Naive thymus-derived CD4-positive, alpha-beta T cell (primary cell): ENCODE results near the gene GTF2IRD1. TPM values are rescaled to one million over a fixed set of nuclear protein-coding genes. Genes with fewer than 3 reads are reported as not detected.
A peak's percentile ranks its signal among the peaks of the same experiment; 100 is the strongest.

Source experiments
- ATAC-seq: fragments of 150-1000 bp; cut with Tn5 transposase; 2 replicates; pipeline ENCODE4 v1.10.0; 2021; ENCODE audit warnings: mild to moderate bottlenecking, moderate library complexity
- CTCF ChIA-PET: fragments of 350-600 bp; sonication (Branson Sonifier 250); formaldehyde crosslinking; loops from one replicate; lab custom pipeline; 2021; ENCODE audit warnings: antibody characterized with exemption; lab: Charles Lee
- POLR2A ChIA-PET: fragments of 350-600 bp; sonication (Branson Sonifier 250); formaldehyde crosslinking; loops from one replicate; lab custom pipeline; 2021; ENCODE audit warnings: antibody characterized with exemption, inconsistent platforms; lab: Charles Lee
- DNase-seq, 9 donors: peaks; one replicate each; pipeline versions ENCODE4 v3.0.0 to v3.0.0-alpha.2; 2020 to 2022; ENCODE audit warnings: mixed read lengths in 1 of 9
- H3K27ac ChIP-seq: one replicate; pipeline ENCODE4 v1.7.0; 2013; ENCODE audit warnings: mild to moderate bottlenecking, low read depth, low read length, moderate library complexity
- H3K27me3 ChIP-seq, 2 donors: one replicate each; pipeline ENCODE4 v1.7.0; 2013; ENCODE audit warnings: low read length in 2 of 2, mild to moderate bottlenecking in 2 of 2, moderate library complexity in 2 of 2; ENCODE audit not compliant: control insufficient read depth in 2 of 2, insufficient read depth in 2 of 2
- H3K36me3 ChIP-seq, 3 experiments: 1 replicate in 2 of 3; 2 replicates in 1 of 3; pipeline ENCODE4 v1.7.0; 2013; ENCODE audit warnings: low read length in 3 of 3, mild to moderate bottlenecking in 3 of 3, moderate library complexity in 1 of 3; ENCODE audit not compliant: insufficient read depth in 3 of 3, control insufficient read depth in 2 of 3
- H3K4me1 ChIP-seq, 2 donors: one replicate each; pipeline ENCODE4 v1.7.0; 2013; ENCODE audit warnings: low read length in 2 of 2, mild to moderate bottlenecking in 2 of 2, moderate library complexity in 1 of 2; ENCODE audit not compliant: control insufficient read depth in 2 of 2, insufficient read depth in 2 of 2
- H3K4me3 ChIP-seq: 2 replicates; pipeline ENCODE4 v1.7.0; 2013; ENCODE audit warnings: mild to moderate bottlenecking, low read length
- H3K9me3 ChIP-seq, 3 experiments: 1 replicate in 2 of 3; 2 replicates in 1 of 3; pipeline ENCODE4 v1.7.0; 2013; ENCODE audit warnings: low read length in 3 of 3; ENCODE audit not compliant: control insufficient read depth in 2 of 3
- H3K27ac Mint-ChIP-seq, 9 donors: one replicate each; pipeline ENCODE4 v1.8.0; 2020 to 2022; ENCODE audit warnings: mixed read lengths in 9 of 9, mild to moderate bottlenecking in 8 of 9, moderate library complexity in 5 of 9, inconsistent platforms in 2 of 9
- H3K27me3 Mint-ChIP-seq, 5 donors: one replicate each; pipeline ENCODE4 v1.8.0; 2021 to 2022; ENCODE audit warnings: mixed read lengths in 5 of 5, mild to moderate bottlenecking in 1 of 5
- H3K36me3 Mint-ChIP-seq, 5 donors: one replicate each; pipeline ENCODE4 v1.8.0; 2020 to 2022; ENCODE audit warnings: mixed read lengths in 5 of 5, mild to moderate bottlenecking in 3 of 5, inconsistent platforms in 1 of 5
- H3K4me1 Mint-ChIP-seq, 7 donors: one replicate each; pipeline ENCODE4 v1.8.0; 2020 to 2022; ENCODE audit warnings: mixed read lengths in 7 of 7, mild to moderate bottlenecking in 3 of 7, inconsistent platforms in 1 of 7
- H3K4me3 Mint-ChIP-seq, 10 donors: one replicate each; pipeline ENCODE4 v1.8.0; 2020 to 2022; ENCODE audit warnings: mild to moderate bottlenecking in 10 of 10, mixed read lengths in 10 of 10, moderate library complexity in 6 of 10, inconsistent platforms in 2 of 10
- H3K9me3 Mint-ChIP-seq, 11 donors: one replicate each; pipeline ENCODE4 v1.8.0; 2020 to 2022; ENCODE audit warnings: mixed read lengths in 11 of 11, mild to moderate bottlenecking in 4 of 11, inconsistent platforms in 1 of 11, moderate library complexity in 1 of 11
- intact Hi-C, 2 donors: fragments of 100-400 bp; cut with micrococcal nuclease; formaldehyde crosslinking; loops; one replicate each; pipeline ENCODE4 v1.15.1; 2023
- polyA plus RNA-seq, 2 donors: library from polyadenylated mRNA; unstranded; fragments of 300-500 nt; fragmentation: Illumina TruSeq; gene quantifications; one replicate each; pipeline ENCODE4 v1.2.3, GENCODE V29; 2021
- total RNA-seq, 6 experiments: library from RNA in 5 of 6; stranded (reverse) in 5 of 6; gene quantifications; 1 replicate in 5 of 6; 2 replicates in 1 of 6; pipeline ENCODE4 v1.2.3 and lab custom pipeline; 2021 to 2026

Gene GTF2IRD1
- total and polyA plus RNA-seq, 7 experiments from 2014 or later = 0.07 to 5.6 (median 0.93) TPM; not detected in 1

GRCh38 chr7:74454021-74454924 is 567 bp downstream of the GTF2IRD1 start:
- CTCF ChIA-PET = no interaction called here

GRCh38 chr7:74454925-74455288 is 1.2 kb downstream of the GTF2IRD1 start:
- intact Hi-C loops = loop anchor here in 1 of 2 donors (1.0 to 10.0 kb wide), 3 partner anchors 201 to 1280 kb away; partner anchors contain the start of genes HIP1 and RFC2
- DNase-seq (no peak), ATAC-seq (no peak)
- Histone ChIP-seq H3K4me1 (peaks cover 0 to 5% of the 10 kb centered on the region in 2 donors), H3K36me3 (no peaks in the 10 kb centered on the region), H3K27ac (no peak overlapping the region), H3K9me3 (no peaks in the 10 kb centered on the region), H3K27me3 (no peaks in the 10 kb centered on the region), H3K4me3 (no peak overlapping the region)
- H3K27ac Mint-ChIP-seq = peak overlapping the region in 2 of 9 donors; percentile 57 to 65
- CTCF ChIA-PET = no interaction called here
- peaks cover 0 to 5% (median 0%) of the 10 kb centered on the region in 5 donors for H3K36me3 Mint-ChIP-seq
- peaks cover 0 to 4% (median 0%) of the 10 kb centered on the region in 11 donors for H3K9me3 Mint-ChIP-seq
- peaks cover 0 to 29% (median 0%) of the 10 kb centered on the region in 5 donors for H3K27me3 Mint-ChIP-seq
- H3K4me1 Mint-ChIP-seq = peaks cover 7 to 19% (median 14%) of the 10 kb centered on the region in 7 donors
- H3K4me3 Mint-ChIP-seq = peak overlapping the region in 7 of 10 donors; percentile 26 to 87 (median 47)
- POLR2A ChIA-PET = no interaction called here

More at GRCh38 chr7:74454021-74454924, 567 bp downstream of the GTF2IRD1 start:
- peak overlapping the region in 7 of 10 donors; percentile 26 to 87 (median 47) for H3K4me3 Mint-ChIP-seq
- peaks cover 0 to 5% (median 0%) of the 10 kb centered on the region in 11 donors for H3K9me3 Mint-ChIP-seq
- no peak overlapping the region for H3K27ac ChIP-seq
- no peak overlapping the region for H3K4me3 ChIP-seq
- H3K36me3 Mint-ChIP-seq = peaks cover 0 to 5% (median 0%) of the 10 kb centered on the region in 5 donors
- intact Hi-C loops = loop anchor here in 1 of 2 donors (1.0 to 10.0 kb wide), 3 partner anchors 200 to 1281 kb away; partner anchors contain the start of genes HIP1 and RFC2
- ATAC-seq = no peak
- peaks cover 0 to 35% (median 0%) of the 10 kb centered on the region in 5 donors for H3K27me3 Mint-ChIP-seq
- DNase-seq = peak in 2 of 9 donors; percentile 22 to 50
- H3K27me3 ChIP-seq = no peaks in the 10 kb centered on the region
- H3K4me1 Mint-ChIP-seq = peaks cover 9 to 19% (median 14%) of the 10 kb centered on the region in 7 donors
- peaks cover 0 to 5% of the 10 kb centered on the region in 2 donors for H3K4me1 ChIP-seq
- POLR2A ChIA-PET = no interaction called here
- H3K27ac Mint-ChIP-seq = peak overlapping the region in 2 of 9 donors; percentile 57 to 65
- no peaks in the 10 kb centered on the region for H3K9me3 ChIP-seq
- no peaks in the 10 kb centered on the region for H3K36me3 ChIP-seq

GRCh38 chr7:74455291-74455804 is 1.6 kb downstream of the GTF2IRD1 start:
- H3K27ac Mint-ChIP-seq = peak overlapping the region in 3 of 9 donors; percentile 56 to 65 (median 57)
- H3K36me3 Mint-ChIP-seq = peaks cover 0 to 5% (median 0%) of the 10 kb centered on the region in 5 donors
- peaks cover 0 to 5% of the 10 kb centered on the region in 2 donors for H3K4me1 ChIP-seq
- intact Hi-C loops = loop anchor here in 1 of 2 donors (10.0 kb wide), 1 partner anchor 1279 kb away; the partner anchor contains the start of gene HIP1
- peaks cover 0 to 4% (median 0%) of the 10 kb centered on the region in 11 donors for H3K9me3 Mint-ChIP-seq
- H3K4me3 Mint-ChIP-seq = peak overlapping the region in 7 of 10 donors; percentile 32 to 87 (median 47)
- ChIA-PET POLR2A (no interaction called here), CTCF (no interaction called here)
- H3K4me3 ChIP-seq = no peak overlapping the region
- ATAC-seq (no peak), DNase-seq (no peak)
- H3K27me3 ChIP-seq = no peaks in the 10 kb centered on the region
- H3K4me1 Mint-ChIP-seq = peaks cover 7 to 19% (median 13%) of the 10 kb centered on the region in 7 donors
- H3K27me3 Mint-ChIP-seq = peaks cover 0 to 27% (median 0%) of the 10 kb centered on the region in 5 donors
- H3K27ac ChIP-seq = no peak overlapping the region
- no peaks in the 10 kb centered on the region for H3K36me3 ChIP-seq
- no peaks in the 10 kb centered on the region for H3K9me3 ChIP-seq

GRCh38 chr7:74455928-74456327 is 2.2 kb downstream of the GTF2IRD1 start:
- peak overlapping the region in 2 of 9 donors; percentile 65 to 72 for H3K27ac Mint-ChIP-seq

GRCh38 chr7:74457007-74457406 is 3.3 kb downstream of the GTF2IRD1 start:
- ChIA-PET POLR2A (no interaction called here), CTCF (no interaction called here)
- Histone ChIP-seq H3K27me3 (no peaks in the 10 kb centered on the region), H3K4me1 (peaks cover 0 to 5% of the 10 kb centered on the region in 2 donors), H3K36me3 (no peaks in the 10 kb centered on the region), H3K27ac (no peak overlapping the region), H3K9me3 (no peaks in the 10 kb centered on the region), H3K4me3 (no peak overlapping the region)
- no peak for DNase-seq
- intact Hi-C loops = loop anchor here in 1 of 2 donors (10.0 kb wide), 1 partner anchor 1278 kb away; the partner anchor contains the start of gene HIP1
- Mint-ChIP-seq H3K9me3 (peaks cover 0 to 4% (median 0%) of the 10 kb centered on the region in 11 donors), H3K27ac (peak overlapping the region in 3 of 9 donors; percentile 55 to 75 (median 70)), H3K27me3 (peaks cover 0 to 27% (median 0%) of the 10 kb centered on the region in 5 donors), H3K4me3 (peak overlapping the region in 1 of 10 donors; percentile 23), H3K36me3 (peaks cover 0 to 5% (median 0%) of the 10 kb centered on the region in 5 donors), H3K4me1 (peaks cover 7 to 12% (median 10%) of the 10 kb centered on the region in 7 donors)
- no peak for ATAC-seq

More at GRCh38 chr7:74455928-74456327, 2.2 kb downstream of the GTF2IRD1 start:
- intact Hi-C loops = loop anchor here in 1 of 2 donors (10.0 kb wide), 1 partner anchor 1279 kb away; the partner anchor contains the start of gene HIP1
- Mint-ChIP-seq H3K4me3 (peak overlapping the region in 5 of 10 donors; percentile 23 to 87 (median 40)), H3K4me1 (peaks cover 7 to 16% (median 12%) of the 10 kb centered on the region in 7 donors), H3K36me3 (peaks cover 0 to 5% (median 0%) of the 10 kb centered on the region in 5 donors), H3K27me3 (peaks cover 0 to 27% (median 0%) of the 10 kb centered on the region in 5 donors), H3K9me3 (peaks cover 0 to 4% (median 0%) of the 10 kb centered on the region in 11 donors)
- ChIA-PET POLR2A (interaction anchor here (0.6 kb wide), 1 partner anchor 18 kb away, joined by 4 read pairs; no protein-coding TSS in a partner anchor), CTCF (no interaction called here)
- no peaks in the 10 kb centered on the region for H3K9me3 ChIP-seq
- H3K4me1 ChIP-seq = peaks cover 0 to 5% of the 10 kb centered on the region in 2 donors
- H3K27me3 ChIP-seq = no peaks in the 10 kb centered on the region
- H3K36me3 ChIP-seq = no peaks in the 10 kb centered on the region
- no peak overlapping the region for H3K4me3 ChIP-seq
- DNase-seq = no peak
- no peak overlapping the region for H3K27ac ChIP-seq
- no peak for ATAC-seq
